K562 (cell line): ENCODE results near the gene SEH1L. TPM values are rescaled to one million over a fixed set of nuclear protein-coding genes. Genes with fewer than 3 reads are reported as not detected.
A peak's percentile ranks its signal among the peaks of the same experiment; 100 is the strongest.

Source experiments
- ATAC-seq: fragments of 200-7000 bp; cut with Tn5 transposase; 3 replicates; pipeline ENCODE4 v1.9.1; 2020; ENCODE audit warnings: moderate library complexity
- BruUV-seq: library from RNA; stranded (reverse); fragments of 400-500 nt; replicated peaks from 2 replicates; lab custom pipeline; 2021; lab: Mats Ljungman, UMichigan
- CTCF ChIA-PET: fragments of 300-600 bp; formaldehyde crosslinking; extraction: SDS; loops from one replicate; lab custom pipeline; 2021; ENCODE audit warnings: low intra/inter-chr PET ratio; lab: Yijun Ruan, JAX
- POLR2A ChIA-PET: fragments of 300-600, 350-650 bp; sonication (Branson Sonifier 250); formaldehyde crosslinking; extraction: SDS; loops from one replicate; lab custom pipeline; 2021; ENCODE audit warnings: antibody characterized with exemption, inconsistent platforms; lab: Yijun Ruan, JAX
- DNase-seq, 4 experiments: peaks; one replicate each; pipeline versions ENCODE4 v3.0.0 to v3.0.0-alpha.2; 2011 to 2018; ENCODE audit warnings: low spot score in 3 of 4, mixed read lengths in 3 of 4; ENCODE audit errors: extremely low read depth in 1 of 4
- FAIRE-seq: peaks from 2 replicates; lab custom pipeline; 2011; peaks lifted over from hg19 to GRCh38; lab: Jason Lieb, UNC
- H2AFZ ChIP-seq: 2 replicates; pipeline ENCODE4 v1.6.0; 2011; ENCODE audit warnings: low read depth, low read length, control low read depth, inconsistent platforms
- H3K27ac ChIP-seq: fragments of 200-600 bp; 3 replicates; pipeline ENCODE4 v1.8.0; 2011; ENCODE audit warnings: low read depth, mild to moderate bottlenecking, control low read depth, inconsistent platforms, low read length, moderate library complexity, mixed read lengths; ENCODE audit errors: extremely low read depth
- H3K27me3 ChIP-seq, 2 experiments: fragments of 300-600 bp in 1 of 2; 2 replicates in 1 of 2; 3 replicates in 1 of 2; pipeline versions ENCODE4 v1.6.0 to v1.8.0; 2011; ENCODE audit warnings: inconsistent platforms in 2 of 2, low read length in 2 of 2, mild to moderate bottlenecking in 1 of 2, mixed read lengths in 1 of 2, moderate library complexity in 1 of 2; ENCODE audit not compliant: control insufficient read depth in 2 of 2, insufficient read depth in 2 of 2
- H3K36me3 ChIP-seq: fragments of 300-600 bp; 3 replicates; pipeline ENCODE4 v1.8.0; 2011; ENCODE audit warnings: mild to moderate bottlenecking, low read length, inconsistent platforms; ENCODE audit not compliant: control insufficient read depth, insufficient read depth
- H3K4me1 ChIP-seq, 2 experiments: fragments of 200-600 bp in 1 of 2; replicated peaks in 1 of 2; 2 replicates in 1 of 2; 3 replicates in 1 of 2; pipeline versions ENCODE4 v1.5.1 to v1.8.0; 2011; ENCODE audit warnings: inconsistent platforms in 2 of 2, low read length in 2 of 2, mild to moderate bottlenecking in 1 of 2, mixed read lengths in 1 of 2, moderate library complexity in 1 of 2; ENCODE audit not compliant: control insufficient read depth in 2 of 2, insufficient read depth in 2 of 2
- H3K4me2 ChIP-seq: 2 replicates; pipeline ENCODE4 v1.6.1; 2011; ENCODE audit warnings: low read length, control low read depth, inconsistent platforms, mixed read lengths; ENCODE audit not compliant: insufficient read depth
- H3K4me3 ChIP-seq: fragments of 200-600 bp; sonication (generic), shearing (Covaris generic); 2 replicates; pipeline ENCODE4 v1.5.1; 2016; ENCODE audit warnings: control low read depth, inconsistent platforms
- H3K79me2 ChIP-seq: fragments of 200-600 bp; 3 replicates; pipeline ENCODE4 v1.8.0; 2011; ENCODE audit warnings: low read length, inconsistent platforms; ENCODE audit not compliant: control insufficient read depth, insufficient read depth
- H3K9ac ChIP-seq, 2 experiments: 2 replicates each; pipeline versions ENCODE4 v1.6.0 to v1.6.1; 2011; ENCODE audit warnings: low read depth in 2 of 2, low read length in 2 of 2, control low read depth in 1 of 2, inconsistent platforms in 1 of 2, mild to moderate bottlenecking in 1 of 2, mixed read lengths in 1 of 2; ENCODE audit not compliant: insufficient read depth in 1 of 2
- H3K9me1 ChIP-seq: one replicate; pipeline ENCODE4 v1.6.0; 2011; ENCODE audit warnings: inconsistent platforms, mild to moderate bottlenecking, low read length, moderate library complexity; ENCODE audit not compliant: control insufficient read depth, insufficient read depth
- H3K9me3 ChIP-seq: replicated peaks from 2 replicates; pipeline ENCODE4 v1.5.1; 2011; ENCODE audit warnings: low read depth, low read length, inconsistent platforms; ENCODE audit not compliant: control insufficient read depth, insufficient read depth
- H4K20me1 ChIP-seq: replicated peaks from 2 replicates; pipeline ENCODE4 v1.6.1; 2011; ENCODE audit warnings: low read length, inconsistent platforms, mixed read lengths; ENCODE audit not compliant: control insufficient read depth, insufficient read depth
- E2F8 ChIP-seq: fragments of 450-650 bp; IDR thresholded peaks from 2 replicates; pipeline ENCODE4 v1.7.1; 2018; ENCODE audit warnings: mild to moderate bottlenecking, low read depth; ENCODE audit not compliant: partially characterized antibody
- RBM25 ChIP-seq: fragments of 200-400 bp; formaldehyde crosslinking; IDR thresholded peaks from 2 replicates; pipeline ENCODE4 v1.6.1; 2018; ENCODE audit warnings: low read length, low read depth, moderate library complexity; ENCODE audit not compliant: severe bottlenecking
- ZNF121 ChIP-seq: sonication (generic); formaldehyde crosslinking; conservative IDR thresholded peaks from 2 replicates; pipeline ENCODE4 v1.8.0; 2022; ENCODE audit warnings: missing genetic modification reagents
- WGBS: fragments of 100-300 bp; shearing (Covaris generic); methylation state at CpG from one replicate; pipeline ENCODE4 v1.1.6; 2016; ENCODE audit warnings: low coverage, mixed read lengths; ENCODE audit not compliant: insufficient coverage; ENCODE audit errors: missing lambda C conversion rate; 5-methylcytosine and 5-hydroxymethylcytosine counted together
- in situ Hi-C: fragments of 300-500 bp; cut with MboI; formaldehyde crosslinking; loops from 4 replicates; pipeline ENCODE4 v1.15.0; 2018; ENCODE audit warnings: inconsistent platforms, mixed read lengths
- intact Hi-C: fragments of 100-400 bp; cut with micrococcal nuclease; formaldehyde crosslinking; loops from 2 replicates; pipeline ENCODE4 v1.14.2; 2022
- polyA plus RNA-seq, 8 experiments: library from polyadenylated mRNA; depleted of rRNA in 4 of 8; stranded (reverse) in 5 of 8; unstranded in 3 of 8; fragments of >200 nt; fragmentation: Nextera tagmentation in 2 of 8; fragmentation: Illumina TruSeq in 1 of 8; extraction: Ambion mirVana in 2 of 8; extraction: Trizol in 1 of 8; gene quantifications; 2 replicates each; pipeline versions ENCODE4 v1.2.1 to v1.2.3, GENCODE V29; 2011 to 2014; ENCODE audit warnings: inconsistent platforms in 1 of 8, missing spikeins in 1 of 8
- total RNA-seq, 7 experiments: library from RNA; depleted of rRNA in 6 of 7; stranded (reverse); fragments of >200 nt in 6 of 7; fragmentation: Illumina TruSeq in 2 of 7; extraction: Trizol in 2 of 7; gene quantifications; 2 replicates each; pipeline versions ENCODE4 v1.2.1 to v1.2.3, GENCODE V29; 2011 to 2021; ENCODE audit warnings: low replicate concordance in 1 of 7

SEH1L gene
- total and polyA plus RNA-seq, 9 of the 15 experiments (the other 6 are each of a cell fraction or from before 2014, with no cell fraction given): 62.2 to 180 (median 108) TPM

- TF ChIP-seq ZNF121 (CRISPR knock-in tag) (peak; percentile 63), RBM25 (peak; percentile 15), E2F8 (no peak)
- Histone ChIP-seq H3K27ac (no peak overlapping the region), H3K9me1 (no peaks in the 10 kb centered on the region), H2AFZ (no peak overlapping the region), H3K9ac (no peak overlapping the region), H3K9me3 (no peaks in the 10 kb centered on the region), H3K36me3 (peaks cover 72% of the 10 kb centered on the region), H3K4me2 (no peak overlapping the region), H3K4me1 (no peaks in the 10 kb centered on the region), H4K20me1 (no peaks in the 10 kb centered on the region), H3K27me3 (no peaks in the 10 kb centered on the region), H3K79me2 (peaks cover 50% of the 10 kb centered on the region), H3K4me3 (no peak overlapping the region)
- DNase-seq (no peak), FAIRE-seq (no peak), ATAC-seq (no peak)
- ChIA-PET POLR2A (no interaction called here), CTCF (no interaction called here)
- 96% methylated on average over 2 of the region's 2 CpGs for WGBS
- BruUV-seq: no TSS peak
- in situ Hi-C loops (no loop called here), intact Hi-C loops (no loop called here)
Measured at GRCh38 chr18:13025233-13025632, 77.4 kb downstream of the SEH1L start.
